Ovary (tissue), 3 donors: ENCODE results near the gene SKIL.

Experiments
- EP300 ChIP-seq: sonication (generic); formaldehyde crosslinking; IDR thresholded peaks from one replicate; pipeline ENCODE4 v1.6.1; 2017; ENCODE audit warnings: antibody characterized with exemption
- POLR2A ChIP-seq: fragments of 450-650 bp; IDR thresholded peaks from one replicate; pipeline ENCODE4 v1.6.1; 2017; ENCODE audit warnings: antibody characterized with exemption, mild to moderate bottlenecking, moderate library complexity
- TF ChIP-seq, protein P1 (sequence below), 3 donors: fragments of 450-650 bp in 2 of 3; fragments of 200-600 bp in 1 of 3; IDR thresholded peaks; one replicate each; pipeline versions ENCODE4 v1.5.1 to v1.8.0; 2016 to 2022; ENCODE audit warnings: antibody characterized with exemption in 3 of 3, mild to moderate bottlenecking in 1 of 3
- donor health status: DM: no; HTN: no; CAD: no.

DNA sequence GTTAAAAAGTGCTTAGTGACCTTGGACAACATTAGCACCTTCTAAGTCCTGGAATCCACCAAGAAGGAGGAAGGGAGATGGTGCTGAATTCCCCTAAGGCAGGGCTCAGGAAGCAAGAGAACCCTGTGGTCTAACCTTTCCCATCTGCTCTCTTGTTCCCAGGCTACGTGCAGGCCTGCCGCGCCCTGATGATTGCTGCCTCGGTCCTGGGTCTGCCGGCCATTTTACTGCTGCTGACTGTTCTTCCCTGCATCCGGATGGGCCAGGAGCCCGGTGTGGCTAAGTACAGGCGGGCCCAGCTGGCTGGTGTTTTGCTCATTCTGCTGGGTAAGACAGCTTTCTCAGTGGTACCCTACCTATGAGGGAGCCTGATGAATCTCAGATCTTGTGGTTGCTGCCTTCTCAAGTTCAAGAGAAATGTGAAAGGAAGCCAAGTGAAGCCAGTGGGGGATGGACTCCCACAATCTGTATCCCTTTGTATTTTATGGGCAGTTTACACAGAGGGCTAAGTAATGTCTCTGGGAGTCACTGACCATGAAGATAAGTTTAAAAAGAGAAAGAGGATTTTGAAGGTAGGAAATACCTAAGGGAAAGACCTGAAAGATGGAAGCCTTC is 65.6 kb downstream of the SKIL start:
- TF ChIP-seq, protein P1, sequence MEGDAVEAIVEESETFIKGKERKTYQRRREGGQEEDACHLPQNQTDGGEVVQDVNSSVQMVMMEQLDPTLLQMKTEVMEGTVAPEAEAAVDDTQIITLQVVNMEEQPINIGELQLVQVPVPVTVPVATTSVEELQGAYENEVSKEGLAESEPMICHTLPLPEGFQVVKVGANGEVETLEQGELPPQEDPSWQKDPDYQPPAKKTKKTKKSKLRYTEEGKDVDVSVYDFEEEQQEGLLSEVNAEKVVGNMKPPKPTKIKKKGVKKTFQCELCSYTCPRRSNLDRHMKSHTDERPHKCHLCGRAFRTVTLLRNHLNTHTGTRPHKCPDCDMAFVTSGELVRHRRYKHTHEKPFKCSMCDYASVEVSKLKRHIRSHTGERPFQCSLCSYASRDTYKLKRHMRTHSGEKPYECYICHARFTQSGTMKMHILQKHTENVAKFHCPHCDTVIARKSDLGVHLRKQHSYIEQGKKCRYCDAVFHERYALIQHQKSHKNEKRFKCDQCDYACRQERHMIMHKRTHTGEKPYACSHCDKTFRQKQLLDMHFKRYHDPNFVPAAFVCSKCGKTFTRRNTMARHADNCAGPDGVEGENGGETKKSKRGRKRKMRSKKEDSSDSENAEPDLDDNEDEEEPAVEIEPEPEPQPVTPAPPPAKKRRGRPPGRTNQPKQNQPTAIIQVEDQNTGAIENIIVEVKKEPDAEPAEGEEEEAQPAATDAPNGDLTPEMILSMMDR (IDR thresholded peaks at IDR 0.05), result no peak
- no peak for TF ChIP-seq EP300
- TF ChIP-seq POLR2A, result no peak
